Keratinocyte (primary cell): ENCODE measurements around the gene ARTN. TPM values are rescaled to one million over a fixed set of nuclear protein-coding genes. Genes with fewer than 3 reads are reported as not detected.

ENCODE experiments used
- DNase-seq: peaks from one replicate; pipeline ENCODE4 v3.0.0-alpha.2; 2011; ENCODE audit warnings: low read depth, missing footprints, low spot score
- FAIRE-seq: peaks from 2 replicates; lab custom pipeline; 2011; peaks lifted over from hg19 to GRCh38; lab: Jason Lieb, UNC
- H2AFZ ChIP-seq: 2 replicates; pipeline ENCODE4 v1.6.0; 2012; ENCODE audit warnings: low read length, control low read depth, inconsistent platforms; ENCODE audit not compliant: control insufficient read depth
- H3K27ac ChIP-seq: 2 replicates; pipeline ENCODE4 v1.5.1; 2011; ENCODE audit warnings: low read length; ENCODE audit not compliant: control insufficient read depth, insufficient read depth
- H3K27me3 ChIP-seq: 3 replicates; pipeline ENCODE4 v1.6.0; 2011; ENCODE audit warnings: low read length; ENCODE audit not compliant: control insufficient read depth, insufficient read depth; ENCODE audit errors: extremely low read depth
- H3K36me3 ChIP-seq, 2 experiments: 2 replicates in 1 of 2; 3 replicates in 1 of 2; pipeline ENCODE4 v1.5.1; 2011; ENCODE audit warnings: low read length in 2 of 2, mild to moderate bottlenecking in 1 of 2; ENCODE audit not compliant: control insufficient read depth in 2 of 2, insufficient read depth in 2 of 2; ENCODE audit errors: extremely low read depth in 1 of 2
- H3K4me1 ChIP-seq: 3 replicates; pipeline ENCODE4 v1.5.1; 2011; ENCODE audit warnings: low read length; ENCODE audit not compliant: control insufficient read depth, insufficient read depth; ENCODE audit errors: extremely low read depth
- H3K4me2 ChIP-seq: 3 replicates; pipeline ENCODE4 v1.6.0; 2011; ENCODE audit warnings: low read depth, low read length; ENCODE audit not compliant: control insufficient read depth, insufficient read depth; ENCODE audit errors: extremely low read depth
- H3K4me3 ChIP-seq, 3 experiments: fragments of 200-600 bp in 1 of 3; sonication (generic) in 1 of 3; 2 replicates in 2 of 3; 3 replicates in 1 of 3; pipeline ENCODE4 v1.5.1; 2011 to 2016; ENCODE audit warnings: low read length in 3 of 3, mild to moderate bottlenecking in 3 of 3, control low read depth in 2 of 3, inconsistent platforms in 1 of 3, low read depth in 1 of 3, mixed read lengths in 1 of 3, mixed run types in 1 of 3, moderate library complexity in 1 of 3; ENCODE audit not compliant: control insufficient read depth in 2 of 3, insufficient read depth in 2 of 3; ENCODE audit errors: extremely low read depth in 1 of 3
- H3K79me2 ChIP-seq: 2 replicates; pipeline ENCODE4 v1.6.0; 2012; ENCODE audit warnings: low read length; ENCODE audit not compliant: control insufficient read depth, insufficient read depth
- H3K9ac ChIP-seq: 3 replicates; pipeline ENCODE4 v1.6.0; 2011; ENCODE audit warnings: low read length; ENCODE audit not compliant: control insufficient read depth, insufficient read depth; ENCODE audit errors: extremely low read depth
- H3K9me1 ChIP-seq: 3 replicates; pipeline ENCODE4 v1.6.0; 2011; ENCODE audit warnings: low read length; ENCODE audit not compliant: control insufficient read depth, insufficient read depth; ENCODE audit errors: extremely low read depth
- H3K9me3 ChIP-seq: 2 replicates; pipeline ENCODE4 v1.5.1; 2012; ENCODE audit warnings: low read depth, low read length; ENCODE audit not compliant: control insufficient read depth
- H4K20me1 ChIP-seq: 3 replicates; pipeline ENCODE4 v1.6.0; 2011; ENCODE audit warnings: low read length; ENCODE audit not compliant: control insufficient read depth, insufficient read depth; ENCODE audit errors: extremely low read depth
- EZH2 ChIP-seq: IDR thresholded peaks from one replicate; pipeline ENCODE4 v1.6.1; 2012; ENCODE audit warnings: inconsistent platforms, mild to moderate bottlenecking, low read length, moderate library complexity
- dilution Hi-C: fragments of 300-500 bp; cut with MboI; formaldehyde crosslinking; loops from one replicate; pipeline ENCODE4 v1.7.0; 2020; ENCODE audit warnings: low sequenced_read_pairs; ENCODE audit not compliant: extremely low pct_ligation_motif_present
- polyA plus RNA-seq, 5 experiments: library from polyadenylated mRNA; depleted of rRNA in 3 of 5; stranded (reverse) in 3 of 5; stranded (forward) in 1 of 5; unstranded in 1 of 5; fragments of >200 nt; gene quantifications; 1 replicate in 1 of 5; 2 replicates in 3 of 5; 3 replicates in 1 of 5; pipeline versions ENCODE4 v1.2.1 to v1.2.3, GENCODE V29; 2011 to 2012; ENCODE audit warnings: missing spikeins in 2 of 5, low read depth in 1 of 5, low replicate concordance in 1 of 5
- TF ChIP-seq, protein P1 (sequence below), 3 experiments: IDR thresholded peaks in 1 of 3; conservative IDR thresholded peaks in 1 of 3; optimal IDR thresholded peaks in 1 of 3; 2 replicates in 2 of 3; 3 replicates in 1 of 3; pipeline versions ENCODE3 to v1.5.1; 2011; ENCODE audit warnings: low read length in 3 of 3, mild to moderate bottlenecking in 3 of 3, moderate library complexity in 2 of 3, control low read depth in 1 of 3, inconsistent platforms in 1 of 3; ENCODE audit not compliant: insufficient read depth in 2 of 3; ENCODE audit errors: extremely low read depth in 1 of 3

The ARTN gene
- polyA plus RNA-seq, 1 donor (not counting 4 experiments of a cell fraction or from before 2014, with no cell fraction given), result 27.2 TPM

- dilution Hi-C loops, result loop anchor here (25.0 kb wide), 2 partner anchors 108 to 233 kb away; partner anchors contain the start of gene ST3GAL3
- Histone ChIP-seq H3K36me3 (peaks cover 10 to 12% of the 10 kb centered on the region in 2 experiments), H3K9me3 (no peaks in the 10 kb centered on the region), H2AFZ (peak overlapping the region; percentile 82), H3K27ac (peak overlapping the region; percentile 97), H3K9me1 (no peaks in the 10 kb centered on the region), H3K79me2 (peaks cover 44% of the 10 kb centered on the region), H3K4me1 (peaks cover 21% of the 10 kb centered on the region), H3K4me3 (peak overlapping the region; percentile 72 to 85 (median 79)), H3K4me2 (peak overlapping the region; percentile 89), H4K20me1 (peaks cover 5% of the 10 kb centered on the region), H3K9ac (peak overlapping the region; percentile 98), H3K27me3 (no peaks in the 10 kb centered on the region)
- DNase-seq (no peak), FAIRE-seq (no peak)
- TF ChIP-seq EZH2, result no peak
- TF ChIP-seq, protein P1, sequence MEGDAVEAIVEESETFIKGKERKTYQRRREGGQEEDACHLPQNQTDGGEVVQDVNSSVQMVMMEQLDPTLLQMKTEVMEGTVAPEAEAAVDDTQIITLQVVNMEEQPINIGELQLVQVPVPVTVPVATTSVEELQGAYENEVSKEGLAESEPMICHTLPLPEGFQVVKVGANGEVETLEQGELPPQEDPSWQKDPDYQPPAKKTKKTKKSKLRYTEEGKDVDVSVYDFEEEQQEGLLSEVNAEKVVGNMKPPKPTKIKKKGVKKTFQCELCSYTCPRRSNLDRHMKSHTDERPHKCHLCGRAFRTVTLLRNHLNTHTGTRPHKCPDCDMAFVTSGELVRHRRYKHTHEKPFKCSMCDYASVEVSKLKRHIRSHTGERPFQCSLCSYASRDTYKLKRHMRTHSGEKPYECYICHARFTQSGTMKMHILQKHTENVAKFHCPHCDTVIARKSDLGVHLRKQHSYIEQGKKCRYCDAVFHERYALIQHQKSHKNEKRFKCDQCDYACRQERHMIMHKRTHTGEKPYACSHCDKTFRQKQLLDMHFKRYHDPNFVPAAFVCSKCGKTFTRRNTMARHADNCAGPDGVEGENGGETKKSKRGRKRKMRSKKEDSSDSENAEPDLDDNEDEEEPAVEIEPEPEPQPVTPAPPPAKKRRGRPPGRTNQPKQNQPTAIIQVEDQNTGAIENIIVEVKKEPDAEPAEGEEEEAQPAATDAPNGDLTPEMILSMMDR (optimal IDR thresholded peaks at IDR 0.05 in 1 of 3, IDR thresholded peaks at IDR 0.05 in 1 of 3, conservative IDR thresholded peaks at IDR 0.05 in 1 of 3; ENCODE audit: extremely low read depth in 1 of 3, insufficient read depth in 2 of 3, low read length in 3 of 3), result no peak
These were observed 12.2 kb downstream of the ARTN start for GRCh38 chr1:43945674-43946235.

- DNase-seq, result peak; percentile 81
- Histone ChIP-seq H3K4me3 (peak within 1 kb of the TSS; percentile 72 to 85 (median 79)), H3K4me1 (peaks cover 24% of the 10 kb centered on the region), H3K9me3 (no peaks in the 10 kb centered on the region), H4K20me1 (peaks cover 5% of the 10 kb centered on the region), H3K36me3 (peaks cover 10 to 15% of the 10 kb centered on the region in 2 experiments), H3K27ac (peak within 1 kb of the TSS; percentile 97), H3K79me2 (peaks cover 51% of the 10 kb centered on the region), H2AFZ (peak within 1 kb of the TSS; percentile 94), H3K9me1 (no peaks in the 10 kb centered on the region), H3K9ac (peak within 1 kb of the TSS; percentile 98), H3K27me3 (no peaks in the 10 kb centered on the region), H3K4me2 (peak within 1 kb of the TSS; percentile 89)
- no peak for FAIRE-seq
- TF ChIP-seq, protein P1 (optimal IDR thresholded peaks at IDR 0.05 in 1 of 3, IDR thresholded peaks at IDR 0.05 in 1 of 3, conservative IDR thresholded peaks at IDR 0.05 in 1 of 3; ENCODE audit: extremely low read depth in 1 of 3, insufficient read depth in 2 of 3, low read length in 3 of 3), result peak; percentile 50 to 86 (median 79)
- no peak for TF ChIP-seq EZH2
- dilution Hi-C loops, result loop anchor here (25.0 kb wide), 2 partner anchors 109 to 234 kb away; partner anchors contain the start of gene ST3GAL3
These were observed 12.8 kb downstream of the ARTN start, which contains the start of gene IPO13 for GRCh38 chr1:43946236-43947060. Gene IPO13, plus strand, starts transcription at chr1:43946950. Its CDS starts 651 bp downstream, at chr1:43947601.
